HG02885 (cell line): Measurements from ENCODE around the gene PPP1CB.
"Not testable (repeated sequence)": the region's sequence is repeated elsewhere in the genome, so short reads cannot be mapped to it uniquely, and the experiment has no call there.

Experiments used
- ATAC-seq: cut with Tn5 transposase; IDR thresholded peaks from one replicate; pipeline ENCODE4 v1.9.1; 2021; ENCODE audit warnings: mild to moderate bottlenecking; ENCODE audit not compliant: unreplicated experiment, poor library complexity

The PPP1CB gene

DNA sequence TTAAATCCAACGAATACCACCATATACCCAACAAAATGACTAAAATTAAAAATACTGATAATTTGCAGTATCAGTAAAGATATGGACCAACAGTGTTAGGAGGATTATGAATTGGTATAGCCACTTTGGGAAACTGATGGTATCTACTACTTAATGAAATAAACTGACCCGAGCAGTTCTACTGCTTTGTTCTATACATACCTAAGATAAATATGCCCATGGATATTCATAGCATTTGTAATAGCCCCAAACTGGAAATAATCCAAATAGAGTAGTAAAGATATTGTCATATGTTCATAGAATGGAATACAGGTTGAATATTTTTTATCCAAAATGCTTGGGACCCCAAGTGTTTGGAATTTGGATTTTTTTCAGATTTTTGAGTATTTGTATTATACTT lies 20.7 kb downstream of the PPP1CB start:
- no peak for ATAC-seq

DNA sequence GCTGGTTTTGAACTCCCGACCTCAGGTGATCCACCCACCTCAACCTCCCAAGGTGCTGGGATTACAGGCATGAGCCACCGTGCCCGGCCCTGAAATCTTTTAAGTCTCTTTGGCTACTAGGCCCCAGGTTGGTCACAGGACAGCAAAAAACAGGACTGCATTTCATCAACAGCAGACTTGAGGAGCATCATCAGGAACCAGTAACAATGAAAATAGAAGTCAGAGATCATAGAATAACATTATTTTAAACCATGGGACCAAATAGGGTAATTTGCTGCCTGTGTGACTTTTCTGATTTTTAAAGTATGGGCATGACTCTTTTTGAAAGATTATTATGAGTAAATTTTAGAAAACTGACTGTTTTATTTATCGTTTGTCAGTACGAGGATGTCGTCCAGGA lies 24.8 kb downstream of the PPP1CB start:
- ATAC-seq: no peak

DNA sequence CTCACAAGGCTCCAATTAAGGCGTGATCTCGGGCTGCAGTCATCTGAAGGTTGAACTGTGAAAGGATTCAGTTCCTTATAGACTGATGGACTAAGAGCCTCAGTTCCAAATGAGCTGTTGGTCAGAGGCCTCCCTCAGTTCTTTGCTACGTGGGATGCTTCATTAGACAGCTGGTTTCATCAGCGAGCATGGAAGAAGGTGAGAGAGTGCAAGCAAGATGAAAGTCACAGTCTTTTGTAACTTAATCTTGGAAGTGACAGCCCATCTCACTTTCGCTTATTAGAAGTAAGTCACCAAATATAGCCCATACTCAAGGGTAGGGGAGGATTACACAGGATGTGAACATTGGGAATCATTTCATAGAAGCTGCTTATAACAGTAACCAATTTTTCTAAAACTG lies 26.8 kb downstream of the PPP1CB start:
- ATAC-seq: no peak

DNA sequence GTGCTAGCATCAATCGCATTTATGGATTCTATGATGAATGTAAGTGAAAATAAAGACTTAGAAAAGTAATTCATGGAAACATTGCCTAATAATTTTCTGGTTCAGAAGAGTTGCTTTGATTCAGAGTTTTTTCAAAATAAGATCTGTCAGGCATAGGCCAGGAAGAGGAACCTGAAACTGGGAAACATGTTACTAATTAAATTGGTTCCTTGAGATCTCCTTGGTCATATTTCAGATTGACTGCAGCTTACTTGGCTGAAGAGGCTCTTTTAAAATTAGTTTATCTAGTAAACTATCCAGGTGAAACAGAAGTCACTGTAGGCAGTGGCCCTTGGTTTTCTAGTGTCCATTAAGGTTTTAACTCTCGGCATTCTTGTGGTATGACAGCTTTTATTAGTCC lies 27.4 kb downstream of the PPP1CB start:
- no peak for ATAC-seq

DNA sequence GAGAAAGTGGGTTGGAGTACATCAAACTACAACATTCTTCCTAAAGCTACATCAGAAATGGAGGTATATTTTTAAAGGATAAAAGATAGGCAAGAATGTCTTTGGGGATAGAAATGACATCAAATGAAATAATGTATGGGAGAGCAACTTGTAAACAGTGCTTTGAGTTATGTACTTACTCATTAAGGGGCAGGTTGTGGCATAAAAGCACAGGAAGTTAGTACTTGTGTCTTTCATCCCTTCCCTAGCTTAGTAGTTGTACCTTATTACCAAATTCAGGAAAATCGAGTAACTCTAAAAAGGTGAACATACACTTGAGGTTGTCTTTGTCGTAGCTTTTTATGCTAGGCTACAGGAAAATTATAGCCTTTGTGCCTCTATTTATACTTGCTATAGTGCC lies 28.9 kb downstream of the PPP1CB start:
- no peak for ATAC-seq

DNA sequence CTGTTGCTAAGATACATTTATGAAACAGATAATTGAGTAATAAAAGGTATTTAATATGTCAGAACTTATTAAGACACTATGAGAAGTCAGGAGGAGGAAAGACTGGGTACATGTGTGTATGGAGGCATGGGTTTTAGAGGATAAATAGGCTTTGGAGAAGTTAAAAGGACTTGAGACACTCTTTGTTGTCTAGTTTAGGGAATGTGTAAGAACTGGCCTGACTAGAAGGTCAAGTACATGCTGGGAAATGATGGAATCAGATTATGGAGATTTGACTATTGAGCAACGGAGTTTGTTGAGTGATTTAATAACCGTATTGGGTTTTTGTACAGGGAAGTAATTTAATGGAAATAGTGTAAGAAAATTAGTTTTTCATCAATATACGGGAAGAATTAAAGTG lies 30.8 kb downstream of the PPP1CB start:
- ATAC-seq: no peak

DNA sequence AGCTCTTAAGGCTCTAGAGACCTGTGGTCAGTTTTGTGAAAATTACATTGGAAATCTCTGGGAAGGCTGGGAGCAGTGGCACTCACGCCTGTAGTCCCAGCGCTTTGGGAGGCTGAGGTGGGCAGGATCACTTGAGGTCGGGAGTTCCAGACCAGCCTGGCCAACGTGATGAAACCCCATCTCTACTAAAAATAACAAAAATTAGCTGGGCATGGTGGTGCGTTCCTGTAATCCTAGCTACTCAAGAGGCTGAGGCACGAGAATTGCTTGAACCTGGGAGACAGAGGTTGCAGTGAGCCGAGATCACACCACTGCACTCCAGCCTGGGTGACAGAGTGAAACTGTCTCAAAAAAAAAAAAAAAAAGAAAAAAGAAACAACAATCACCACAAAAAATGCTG lies 32.9 kb downstream of the PPP1CB start:
- not testable (repeated sequence) for ATAC-seq

DNA sequence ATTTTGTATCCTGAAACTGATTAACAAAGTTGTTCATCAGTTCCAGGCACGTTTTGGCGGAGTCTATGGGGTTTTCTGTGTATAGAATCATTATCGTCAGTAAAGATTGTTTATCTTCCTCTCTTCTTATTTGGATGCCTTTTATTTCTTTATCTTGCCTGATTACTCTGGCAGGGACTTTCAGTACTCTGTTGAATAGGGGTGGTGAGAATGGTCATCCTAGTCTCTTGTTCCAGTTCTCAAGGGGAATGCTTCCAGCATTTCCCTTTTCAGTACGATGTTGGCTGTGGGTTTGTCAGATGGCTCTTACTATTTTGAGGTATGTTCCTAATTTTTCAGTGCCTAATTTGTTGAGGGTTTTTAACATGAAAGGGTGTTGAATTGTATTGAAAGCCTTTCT lies 45.0 kb downstream of the PPP1CB start:
- ATAC-seq: no peak

DNA sequence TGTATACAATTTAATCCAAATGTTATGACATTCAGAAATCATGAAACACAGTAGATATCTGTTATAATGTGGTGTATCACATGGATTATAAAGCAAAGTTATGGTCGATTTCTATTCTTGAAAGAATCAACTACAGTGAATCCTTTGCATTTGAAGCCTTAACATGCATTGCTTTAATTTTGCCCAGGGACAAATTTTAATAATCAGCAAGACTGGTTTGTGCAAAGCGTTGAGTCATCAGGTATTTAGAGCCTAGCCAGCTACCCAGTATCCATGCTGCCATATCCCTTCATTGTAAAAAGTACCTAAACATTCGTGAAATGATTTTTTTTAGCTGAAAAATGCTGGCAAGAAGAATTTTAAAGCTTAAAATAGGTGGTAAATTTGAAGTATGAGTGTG lies 50.1 kb downstream of the PPP1CB start:
- ATAC-seq: no peak

DNA sequence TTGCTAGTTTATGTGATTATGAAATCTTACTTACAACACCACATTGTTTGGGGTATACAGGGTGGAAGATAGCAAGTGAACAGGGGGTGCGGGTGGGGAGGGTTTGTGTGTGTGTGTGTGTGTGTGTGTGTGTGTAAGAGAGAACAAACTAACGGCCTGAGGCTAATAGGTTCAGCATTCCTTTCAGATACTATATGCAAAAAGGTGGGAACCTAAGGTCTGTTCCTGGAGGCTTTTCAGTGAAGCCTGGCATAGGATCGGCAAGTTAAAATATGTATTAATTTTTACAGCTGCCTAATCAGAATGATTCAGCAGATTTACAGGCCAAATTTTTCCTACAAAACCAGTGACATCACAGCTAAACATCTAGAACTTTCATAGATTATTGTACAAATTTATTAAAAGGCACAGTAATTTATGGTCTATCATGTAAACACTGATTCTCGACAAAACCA lies 51.4 kb downstream of the PPP1CB start:
- no peak for ATAC-seq

DNA sequence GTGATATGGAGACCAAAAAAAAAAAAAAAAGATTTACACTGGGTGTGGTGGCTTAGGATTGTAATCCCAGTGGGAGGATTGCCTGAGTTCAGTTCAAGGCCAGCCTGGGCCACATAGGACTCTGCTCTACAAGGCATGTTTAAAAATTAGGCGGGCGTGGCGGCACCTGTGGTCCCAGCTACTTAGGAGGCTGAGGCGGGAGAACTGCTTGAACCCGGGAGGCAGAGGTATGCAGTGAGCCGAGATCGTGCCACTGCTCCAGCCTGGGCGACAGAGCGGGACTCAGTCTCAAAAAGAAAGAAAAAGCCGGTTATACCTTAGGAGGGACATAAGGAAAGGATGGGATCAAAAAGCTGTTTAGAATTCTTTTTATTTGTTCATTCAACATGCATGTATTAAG lies 58.3 kb downstream of the PPP1CB start:
- no peak for ATAC-seq

DNA sequence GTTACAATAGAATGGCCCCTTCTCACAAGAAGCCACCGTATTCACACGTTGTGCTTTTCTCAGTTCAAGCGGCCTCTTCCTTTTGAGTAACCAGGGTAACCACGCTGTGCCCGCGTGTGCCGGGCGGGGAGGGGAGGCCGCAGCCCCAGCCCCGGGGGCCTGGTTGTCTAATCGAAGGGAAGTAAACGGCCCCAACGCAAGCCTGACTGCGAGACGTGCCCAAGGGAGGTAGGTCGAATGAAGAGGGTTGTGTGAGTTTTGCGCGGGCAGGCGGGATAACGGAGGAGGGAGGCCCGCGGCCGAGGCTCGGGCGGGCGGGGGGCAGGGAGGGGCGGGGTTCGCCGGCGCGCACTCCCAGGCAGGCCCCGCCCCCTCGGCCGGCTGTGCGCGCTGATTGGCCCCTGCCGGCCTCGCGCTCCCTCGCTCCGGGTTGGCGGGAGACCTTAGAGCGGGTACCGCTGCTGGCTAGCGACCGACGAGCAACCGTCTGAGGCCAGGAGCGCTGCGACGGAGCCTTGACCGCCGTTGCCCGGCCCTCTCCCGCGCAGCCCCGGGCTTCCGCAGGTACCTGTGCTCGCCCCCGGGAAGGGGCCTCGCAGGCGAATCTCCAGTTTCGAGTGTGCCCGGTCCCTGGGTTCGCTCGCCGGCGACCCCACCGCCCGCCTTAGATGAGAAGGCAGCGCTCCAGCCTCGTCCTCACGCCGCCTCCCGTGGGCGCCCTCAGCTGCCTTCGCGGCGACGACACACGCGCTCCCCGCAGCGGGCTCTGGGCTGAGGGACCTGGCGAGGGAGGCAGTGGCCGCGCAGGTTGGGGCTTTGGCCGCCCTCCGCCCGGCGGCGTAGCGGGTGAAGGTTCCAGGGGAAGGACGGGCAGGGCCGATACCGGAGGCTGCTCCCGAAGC lies 59.0 kb downstream of the PPP1CB start, which contains the start of gene SPDYA:
SPDYA (plus strand) TSS at position 451 of the 902 bp plus-strand sequence. CDS start 5,181 bp downstream, outside the sequence.
- peak; percentile 78 for ATAC-seq

DNA sequence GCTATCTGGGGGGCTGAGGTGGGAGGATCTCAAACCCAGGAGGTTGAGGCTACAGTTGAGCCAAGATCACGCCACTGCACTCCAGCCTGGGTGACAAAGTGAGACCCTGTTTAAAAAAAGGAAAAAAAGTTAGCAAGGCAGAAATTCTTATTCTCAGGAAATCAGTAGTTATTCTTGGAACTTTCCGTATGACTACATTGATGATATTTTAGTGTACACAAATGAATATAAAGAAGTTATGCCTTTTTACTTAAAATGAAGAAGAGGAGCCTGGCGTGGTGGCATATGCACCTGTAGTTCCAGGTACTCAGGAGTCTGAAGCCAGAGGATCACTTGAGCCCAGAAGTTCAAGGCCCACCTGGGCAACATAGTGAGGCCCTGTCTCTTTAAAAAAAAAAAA lies 66.4 kb downstream of the PPP1CB start:
- ATAC-seq: no peak

DNA sequence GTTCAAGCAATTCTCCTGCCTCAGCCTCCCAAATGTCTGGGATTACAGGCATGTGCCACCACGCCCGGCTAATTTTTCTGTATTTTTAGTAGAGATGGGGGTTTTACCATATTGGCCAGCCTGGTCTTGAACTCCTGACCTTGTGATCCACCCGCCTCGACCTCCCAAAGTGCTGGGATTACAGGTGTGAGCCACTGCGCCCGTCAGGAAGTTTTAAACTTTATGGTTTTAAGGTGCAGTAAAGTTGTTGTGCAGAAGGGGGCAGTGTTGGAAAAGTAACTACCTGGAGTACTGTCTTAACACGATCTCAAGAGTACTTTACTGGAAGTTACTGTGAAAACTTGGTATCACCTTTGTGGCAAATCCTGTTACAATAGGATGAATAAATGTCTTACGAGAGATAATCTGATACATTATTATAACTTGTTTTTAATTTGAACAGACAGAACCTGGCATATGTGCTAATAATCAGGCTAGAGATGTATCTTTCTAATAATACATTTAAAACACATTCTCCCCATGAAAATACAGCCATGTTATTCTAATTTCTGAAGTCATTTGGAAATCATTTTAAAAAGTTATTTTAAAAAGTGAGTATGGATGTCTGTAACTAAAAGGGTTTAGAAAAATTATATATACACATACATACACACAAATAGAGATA lies 69.8 kb downstream of the PPP1CB start:
- ATAC-seq: peak; percentile 53

DNA sequence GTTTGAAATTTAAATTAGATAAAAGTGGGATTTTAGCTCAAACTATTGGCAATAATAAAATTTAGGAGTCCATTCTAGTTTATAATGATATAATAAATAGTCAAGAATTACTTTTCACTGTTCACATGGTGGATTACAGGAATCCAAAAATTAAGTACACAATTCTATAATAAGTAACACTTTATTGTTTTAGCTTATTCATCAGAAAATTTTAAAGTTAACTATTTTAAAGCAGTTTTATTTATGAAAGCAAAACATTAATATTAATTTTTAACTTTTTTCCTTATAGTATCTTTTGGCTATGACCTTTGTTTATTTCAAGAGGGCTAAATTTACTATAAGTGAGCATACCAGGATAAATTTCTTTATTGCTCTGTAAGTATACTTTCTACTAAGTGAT lies 70.4 kb downstream of the PPP1CB start:
- no peak for ATAC-seq

DNA sequence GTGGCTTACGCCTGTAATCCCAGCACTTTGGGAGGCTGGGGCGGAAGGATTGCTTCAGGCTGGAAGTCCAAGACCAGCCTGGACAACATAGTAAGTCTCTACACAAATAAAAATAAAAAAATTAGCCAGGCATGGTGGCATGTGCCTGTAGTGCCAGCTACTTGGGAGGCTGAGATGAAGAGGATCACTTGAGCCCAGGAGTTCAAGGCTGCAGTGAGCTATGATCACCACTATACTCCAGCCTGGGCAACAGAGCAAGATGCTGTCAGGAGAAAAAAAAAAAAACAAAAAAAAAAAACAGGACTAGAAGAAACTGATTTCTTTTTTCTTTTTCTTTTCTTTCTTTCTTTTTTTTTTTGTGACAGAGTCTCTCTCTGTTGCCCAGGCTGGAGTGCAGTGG lies 72.6 kb downstream of the PPP1CB start:
- ATAC-seq: no peak

DNA sequence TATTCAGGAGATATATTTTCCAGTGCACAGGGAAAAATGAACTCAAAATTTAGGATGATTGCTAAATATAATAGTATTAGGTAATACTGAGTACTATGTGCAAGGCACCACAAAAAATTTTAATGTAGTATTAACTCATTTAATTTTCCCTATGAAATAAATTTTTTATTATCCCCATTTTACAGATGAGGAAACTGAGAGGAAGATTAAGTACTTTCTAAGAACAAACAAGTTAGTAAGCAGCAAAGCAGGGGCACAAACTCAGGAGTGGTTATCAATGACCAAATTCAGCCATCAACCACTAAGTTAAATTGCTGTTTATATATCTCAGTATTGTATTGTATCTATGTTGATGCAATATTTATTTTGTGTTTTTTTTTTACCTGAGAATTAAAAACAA lies 73.2 kb downstream of the PPP1CB start:
- no peak for ATAC-seq

DNA sequence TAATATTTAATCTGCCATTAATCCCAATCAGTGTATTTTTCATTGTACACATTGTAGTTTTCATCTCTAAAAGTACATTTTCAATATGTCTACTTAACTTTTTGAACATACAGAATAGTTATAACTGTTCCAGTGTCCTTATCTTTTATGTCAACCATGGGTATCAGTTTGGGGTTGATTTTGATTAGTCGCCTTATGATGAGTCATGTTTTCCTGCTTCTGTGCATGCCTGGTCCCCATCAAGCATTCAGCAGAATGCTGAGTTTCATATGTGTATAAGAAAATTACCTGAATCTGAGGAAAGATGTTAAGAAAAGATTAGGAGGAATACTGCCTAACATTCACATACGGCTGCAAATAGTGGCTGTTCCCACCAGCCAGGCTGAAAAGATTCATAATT lies 76.8 kb downstream of the PPP1CB start:
- ATAC-seq: no peak

DNA sequence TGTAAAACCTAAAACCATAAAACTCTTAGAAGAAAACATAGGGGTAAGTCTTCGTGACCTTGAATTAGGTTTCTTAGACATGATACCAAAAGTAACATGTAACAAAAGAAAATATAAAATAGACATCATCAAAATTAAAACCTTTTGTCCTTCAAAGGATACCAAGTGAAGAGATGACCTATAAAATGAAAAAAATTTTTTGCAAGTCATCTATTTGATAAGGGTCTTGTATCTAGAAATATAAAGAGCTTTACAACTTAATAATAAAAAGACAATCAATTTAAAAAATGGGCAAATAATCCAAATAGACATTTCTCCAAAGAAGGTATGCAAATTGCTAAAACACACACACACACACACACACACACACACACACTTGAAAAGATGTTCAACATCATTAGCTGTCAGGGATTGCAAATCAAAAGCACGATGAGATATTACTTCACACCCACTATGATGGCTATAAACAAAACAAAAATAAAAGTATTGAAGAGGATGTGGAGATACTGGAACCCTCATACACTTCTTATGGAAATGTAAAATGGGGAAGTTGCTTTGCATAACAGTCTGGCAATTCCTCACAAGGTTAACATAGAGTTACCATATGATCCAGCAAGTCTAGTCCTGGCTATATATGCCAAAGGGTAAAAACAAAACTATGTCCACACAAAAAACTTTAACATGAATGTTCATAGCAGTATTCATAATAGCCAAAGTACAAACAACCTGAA lies 82.3 kb downstream of the PPP1CB start:
- ATAC-seq: no peak

DNA sequence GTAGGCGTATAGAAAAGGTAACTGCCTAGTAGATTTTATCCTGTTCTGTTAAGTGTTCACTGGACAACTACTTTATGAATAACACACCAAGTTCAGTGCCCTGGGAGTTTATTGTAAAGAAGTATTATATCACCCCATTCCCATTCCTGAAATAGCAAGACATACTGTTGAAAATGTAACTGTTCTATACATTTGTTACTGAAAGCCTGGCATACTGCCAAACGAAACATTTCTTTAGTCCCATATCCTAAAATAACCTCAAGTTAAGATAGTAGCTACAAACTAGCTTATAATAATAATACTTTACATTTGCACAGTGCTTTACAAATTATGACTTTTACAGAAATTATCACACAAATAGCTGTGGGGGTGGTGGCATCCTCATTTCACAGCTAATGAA lies 84.2 kb downstream of the PPP1CB start:
- ATAC-seq: no peak

DNA sequence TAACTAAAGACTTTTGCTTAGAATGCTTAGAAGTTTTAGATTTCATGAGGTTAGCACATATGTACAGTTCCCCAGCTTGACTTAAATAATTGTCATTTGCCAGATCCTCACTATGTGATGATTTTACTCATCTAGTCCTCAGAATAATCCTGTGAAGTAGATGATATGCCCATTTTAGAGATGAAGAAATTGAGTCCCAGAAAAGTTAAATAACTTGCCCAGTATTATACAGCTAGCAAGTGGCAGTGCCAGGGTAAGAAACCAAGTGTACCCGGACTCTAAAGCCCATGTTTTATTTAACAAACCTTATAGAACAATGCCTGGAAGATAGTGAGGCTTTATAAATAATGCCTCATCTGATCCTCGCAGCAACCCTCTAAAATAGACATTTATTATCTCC lies 87.3 kb downstream of the PPP1CB start:
- no peak for ATAC-seq
